HG02840 (cell line): ENCODE measurements around the gene SKP2.
"Not testable (repeated sequence)": the region's sequence is repeated elsewhere in the genome, so short reads cannot be mapped to it uniquely, and the experiment has no call there.

Experiments used
- ATAC-seq: cut with Tn5 transposase; IDR thresholded peaks from one replicate; pipeline ENCODE4 v1.9.1; 2021; ENCODE audit warnings: mild to moderate bottlenecking, moderate library complexity, moderate number of reproducible peaks; ENCODE audit not compliant: unreplicated experiment, low FRiP score

The SKP2 gene

GRCh38 chr5:36198281-36198680, 46.4 kb downstream of the SKP2 start:
- ATAC-seq = no peak

GRCh38 chr5:36198783-36199182, 46.9 kb downstream of the SKP2 start:
- not testable (repeated sequence) for ATAC-seq

GRCh38 chr5:36199620-36200019, 47.7 kb downstream of the SKP2 start:
- ATAC-seq = no peak

- no peak for ATAC-seq
These were observed 48.6 kb downstream of the SKP2 start for GRCh38 chr5:36200513-36200912.

GRCh38 chr5:36202521-36202961, 50.6 kb downstream of the SKP2 start:
- no peak for ATAC-seq

- no peak for ATAC-seq
These were observed 53.4 kb downstream of the SKP2 start for GRCh38 chr5:36205329-36205728.

- no peak for ATAC-seq
These were observed 55.0 kb downstream of the SKP2 start for GRCh38 chr5:36206913-36207312.

- ATAC-seq = no peak
These were observed 56.9 kb downstream of the SKP2 start for GRCh38 chr5:36208786-36209185.

- no peak for ATAC-seq
These were observed 57.8 kb downstream of the SKP2 start for GRCh38 chr5:36209664-36210063.

GRCh38 chr5:36214436-36214835, 62.5 kb downstream of the SKP2 start:
- no peak for ATAC-seq

GRCh38 chr5:36215910-36216309, 64.0 kb downstream of the SKP2 start:
- ATAC-seq = no peak

- no peak for ATAC-seq
These were observed 65.7 kb downstream of the SKP2 start for GRCh38 chr5:36217567-36217966.

- no peak for ATAC-seq
These were observed 66.1 kb downstream of the SKP2 start for GRCh38 chr5:36217988-36218387.

- ATAC-seq = no peak
These were observed 70.7 kb downstream of the SKP2 start for GRCh38 chr5:36222620-36223019.

- ATAC-seq = no peak
These were observed 75.1 kb downstream of the SKP2 start for GRCh38 chr5:36227046-36227445.

GRCh38 chr5:36228505-36228904, 76.6 kb downstream of the SKP2 start:
- ATAC-seq = no peak

GRCh38 chr5:36230151-36230790, 78.4 kb downstream of the SKP2 start:
- no peak for ATAC-seq

- ATAC-seq = no peak
These were observed 80.6 kb downstream of the SKP2 start for GRCh38 chr5:36232533-36232932.
